Osteocyte (in vitro differentiated cells): ENCODE data around the gene KIF4A. TPM values are rescaled to one million over a fixed set of nuclear protein-coding genes. Genes with fewer than 3 reads are reported as not detected.

Experiments
- DNase-seq: peaks from one replicate; pipeline ENCODE4 v3.0.0; 2021; ENCODE audit warnings: mixed read lengths; ENCODE audit not compliant: unreplicated experiment; ENCODE audit errors: extremely low spot score
- H3K27ac Mint-ChIP-seq: one replicate; pipeline ENCODE4 v1.8.0; 2021; ENCODE audit warnings: mild to moderate bottlenecking, mixed read lengths; ENCODE audit not compliant: unreplicated experiment
- H3K27me3 Mint-ChIP-seq: one replicate; pipeline ENCODE4 v1.8.0; 2021; ENCODE audit warnings: mixed read lengths; ENCODE audit not compliant: unreplicated experiment
- H3K36me3 Mint-ChIP-seq: one replicate; pipeline ENCODE4 v1.8.0; 2021; ENCODE audit warnings: mixed read lengths; ENCODE audit not compliant: unreplicated experiment
- H3K4me1 Mint-ChIP-seq: one replicate; pipeline ENCODE4 v1.8.0; 2021; ENCODE audit warnings: mixed read lengths; ENCODE audit not compliant: unreplicated experiment
- H3K4me3 Mint-ChIP-seq: one replicate; pipeline ENCODE4 v1.8.0; 2021; ENCODE audit warnings: mild to moderate bottlenecking, moderate library complexity, mixed read lengths; ENCODE audit not compliant: unreplicated experiment
- H3K9me3 Mint-ChIP-seq: one replicate; pipeline ENCODE4 v1.8.0; 2021; ENCODE audit warnings: mixed read lengths; ENCODE audit not compliant: unreplicated experiment
- CTCF ChIP-seq: fragments of 200-600 bp; sonication (generic); IDR thresholded peaks from 2 replicates; pipeline ENCODE4 v1.5.0; 2021; ENCODE audit warnings: antibody characterized with exemption, mild to moderate bottlenecking, moderate library complexity
- total RNA-seq: library from RNA; stranded (reverse); gene quantifications from 2 replicates; pipeline ENCODE4 v1.2.1, GENCODE V29; 2021

KIF4A gene
- total RNA-seq, 1 donor from 2014 or later, result 6.1 TPM

- Mint-ChIP-seq H3K9me3 (peaks cover 26% of the 10 kb centered on the region), H3K36me3 (no peaks in the 10 kb centered on the region), H3K4me1 (peaks cover 8% of the 10 kb centered on the region), H3K27me3 (no peaks in the 10 kb centered on the region), H3K4me3 (peak overlapping the region; percentile 86), H3K27ac (peak overlapping the region; percentile 97)
- TF ChIP-seq CTCF, result peak; percentile 78
- no peak for DNase-seq
These were observed 144.0 kb downstream of the KIF4A start for GRCh38 chrX:70433848-70434351.

- peaks cover 2% of the 10 kb centered on the region for H3K27me3 Mint-ChIP-seq
- peaks cover 24% of the 10 kb centered on the region for H3K9me3 Mint-ChIP-seq
- no peaks in the 10 kb centered on the region for H3K36me3 Mint-ChIP-seq
- peak overlapping the region; percentile 86 for H3K4me3 Mint-ChIP-seq
- TF ChIP-seq CTCF, result no peak
- peaks cover 8% of the 10 kb centered on the region for H3K4me1 Mint-ChIP-seq
- peak; percentile 91 for DNase-seq
- H3K27ac Mint-ChIP-seq, result peak overlapping the region; percentile 97
These were observed 144.5 kb downstream of the KIF4A start for GRCh38 chrX:70434352-70434866.

DNA sequence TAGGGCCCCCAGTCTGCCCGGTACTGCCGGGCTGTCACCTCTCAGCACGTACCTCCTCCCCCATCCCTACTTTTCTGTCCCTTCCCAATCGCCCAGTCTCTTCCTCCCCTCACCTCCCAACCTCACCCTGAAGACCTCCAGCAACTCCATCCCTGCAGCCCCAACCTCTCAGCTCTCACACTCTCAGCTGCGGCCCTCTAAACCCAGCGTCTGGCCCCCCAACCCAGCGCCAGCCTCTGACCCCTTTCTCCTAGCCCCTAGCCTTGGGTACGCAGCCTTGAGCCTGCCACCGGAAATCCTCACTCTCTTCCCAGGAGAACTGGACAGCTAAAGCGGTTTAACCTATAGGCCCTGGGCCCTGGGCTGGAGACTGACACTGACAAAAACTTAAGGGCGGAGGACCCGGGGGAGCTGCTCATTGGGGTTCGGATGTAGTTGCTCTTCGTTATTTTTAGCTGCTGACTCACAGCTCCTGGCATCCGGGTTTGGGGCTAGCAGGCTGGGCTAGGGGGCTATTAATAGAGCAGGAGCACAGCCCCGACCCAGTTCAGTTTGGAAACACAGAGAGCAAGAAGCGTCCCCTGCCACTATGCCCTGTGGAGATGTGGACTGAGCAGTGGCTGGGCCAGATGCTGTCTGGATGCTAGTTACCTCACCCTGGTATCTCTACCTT lies 145.1 kb downstream of the KIF4A start:
- Mint-ChIP-seq H3K27ac (peak overlapping the region; percentile 82), H3K9me3 (peaks cover 23% of the 10 kb centered on the region), H3K4me1 (peaks cover 8% of the 10 kb centered on the region), H3K27me3 (peaks cover 2% of the 10 kb centered on the region), H3K36me3 (no peaks in the 10 kb centered on the region), H3K4me3 (peak overlapping the region; percentile 86)
- DNase-seq, result no peak
- no peak for TF ChIP-seq CTCF

DNA sequence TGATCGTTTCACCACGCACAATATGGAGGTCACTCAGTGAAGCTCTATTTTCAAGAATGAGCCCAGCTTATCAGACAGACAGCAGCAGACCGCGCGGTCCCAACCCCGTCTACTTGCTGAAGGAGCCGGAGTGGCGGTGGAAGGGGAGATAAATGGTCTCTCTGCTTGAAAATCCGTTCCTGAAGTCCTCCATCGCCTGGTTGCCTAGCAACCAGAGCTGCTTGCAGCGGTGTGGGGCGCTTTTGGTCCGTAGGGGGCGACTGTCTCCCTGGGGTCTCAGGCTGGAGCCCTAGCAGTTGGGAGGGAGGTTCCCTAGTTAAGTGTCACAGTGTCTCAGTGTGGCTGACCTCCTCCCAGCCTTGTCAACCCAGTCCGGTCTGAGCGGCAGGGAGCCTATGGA lies 146.4 kb downstream of the KIF4A start:
- DNase-seq, result no peak
- H3K36me3 Mint-ChIP-seq, result no peaks in the 10 kb centered on the region
- H3K9me3 Mint-ChIP-seq, result peaks cover 19% of the 10 kb centered on the region
- peaks cover 8% of the 10 kb centered on the region for H3K27me3 Mint-ChIP-seq
- TF ChIP-seq CTCF, result no peak
- no peak overlapping the region for H3K4me3 Mint-ChIP-seq
- no peak overlapping the region for H3K27ac Mint-ChIP-seq
- peaks cover 8% of the 10 kb centered on the region for H3K4me1 Mint-ChIP-seq

- Mint-ChIP-seq H3K4me1 (peaks cover 8% of the 10 kb centered on the region), H3K27me3 (peaks cover 15% of the 10 kb centered on the region), H3K27ac (no peak overlapping the region), H3K9me3 (peaks cover 19% of the 10 kb centered on the region), H3K4me3 (no peak overlapping the region), H3K36me3 (no peaks in the 10 kb centered on the region)
- TF ChIP-seq CTCF, result no peak
- DNase-seq, result no peak
These were observed 147.1 kb downstream of the KIF4A start for GRCh38 chrX:70437011-70437410.
